ENCODE results near the gene CD59. TPM values are rescaled to one million over a fixed set of nuclear protein-coding genes. Genes with fewer than 3 reads are reported as not detected.

The CD59 gene
- total and polyA plus RNA-seq, 9 of the 15 experiments (the other 6 are each of a cell fraction or from before 2014, with no cell fraction given), result 38.1 to 338 (median 173) TPM

- TF ChIP-seq, protein P1, sequence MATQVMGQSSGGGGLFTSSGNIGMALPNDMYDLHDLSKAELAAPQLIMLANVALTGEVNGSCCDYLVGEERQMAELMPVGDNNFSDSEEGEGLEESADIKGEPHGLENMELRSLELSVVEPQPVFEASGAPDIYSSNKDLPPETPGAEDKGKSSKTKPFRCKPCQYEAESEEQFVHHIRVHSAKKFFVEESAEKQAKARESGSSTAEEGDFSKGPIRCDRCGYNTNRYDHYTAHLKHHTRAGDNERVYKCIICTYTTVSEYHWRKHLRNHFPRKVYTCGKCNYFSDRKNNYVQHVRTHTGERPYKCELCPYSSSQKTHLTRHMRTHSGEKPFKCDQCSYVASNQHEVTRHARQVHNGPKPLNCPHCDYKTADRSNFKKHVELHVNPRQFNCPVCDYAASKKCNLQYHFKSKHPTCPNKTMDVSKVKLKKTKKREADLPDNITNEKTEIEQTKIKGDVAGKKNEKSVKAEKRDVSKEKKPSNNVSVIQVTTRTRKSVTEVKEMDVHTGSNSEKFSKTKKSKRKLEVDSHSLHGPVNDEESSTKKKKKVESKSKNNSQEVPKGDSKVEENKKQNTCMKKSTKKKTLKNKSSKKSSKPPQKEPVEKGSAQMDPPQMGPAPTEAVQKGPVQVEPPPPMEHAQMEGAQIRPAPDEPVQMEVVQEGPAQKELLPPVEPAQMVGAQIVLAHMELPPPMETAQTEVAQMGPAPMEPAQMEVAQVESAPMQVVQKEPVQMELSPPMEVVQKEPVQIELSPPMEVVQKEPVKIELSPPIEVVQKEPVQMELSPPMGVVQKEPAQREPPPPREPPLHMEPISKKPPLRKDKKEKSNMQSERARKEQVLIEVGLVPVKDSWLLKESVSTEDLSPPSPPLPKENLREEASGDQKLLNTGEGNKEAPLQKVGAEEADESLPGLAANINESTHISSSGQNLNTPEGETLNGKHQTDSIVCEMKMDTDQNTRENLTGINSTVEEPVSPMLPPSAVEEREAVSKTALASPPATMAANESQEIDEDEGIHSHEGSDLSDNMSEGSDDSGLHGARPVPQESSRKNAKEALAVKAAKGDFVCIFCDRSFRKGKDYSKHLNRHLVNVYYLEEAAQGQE (IDR thresholded peaks at IDR 0.05; ENCODE audit: borderline replicate concordance), result 0 out of 2 replicates have a peak, but pooled peaks have one; percentile 8
- TF ChIP-seq, protein P1 (CRISPR knock-in tag; IDR thresholded peaks at IDR 0.05; ENCODE audit: low read depth), result no peak
- no peak for TF ChIP-seq NFIC (IDR thresholded peaks at IDR 0.05)
Observed at GRCh38 chr11:33682446-33682845, 53.8 kb downstream of the CD59 start (continued).

All from K562 (cell line).